ENCODE data around the gene ANAPC15.

ANAPC15 gene

GRCh38 chr11:72069200-72069599, 43.3 kb downstream of the ANAPC15 start:
- intact Hi-C loops (cut with DNase I), result no loop called here
- no peak for DNase-seq

GRCh38 chr11:72067676-72068075, 44.8 kb downstream of the ANAPC15 start:
- DNase-seq, result no peak
- intact Hi-C loops (cut with DNase I), result no loop called here

GRCh38 chr11:72067266-72067665, 45.2 kb downstream of the ANAPC15 start:
- intact Hi-C loops (cut with DNase I), result no loop called here
- no peak for DNase-seq

- intact Hi-C loops (cut with DNase I), result no loop called here
- DNase-seq, result no peak
Observed at GRCh38 chr11:72066855-72067254, 45.6 kb downstream of the ANAPC15 start.

- no peak for DNase-seq
- intact Hi-C loops (cut with DNase I), result no loop called here
Observed at GRCh38 chr11:72061739-72062396, 50.6 kb downstream of the ANAPC15 start.

All from head of caudate nucleus (tissue), 42 donors.